Stimulated activated CD4-positive, alpha-beta T cell treated with anti-CD3 and anti-CD28 coated beads, Interleukin-15, amount 100 ng/mL, for 48 hours (primary cell): Measurements from ENCODE around the gene PIGC.

ENCODE experiments used
- DNase-seq, 2 donors: peaks; one replicate each; pipeline ENCODE4 v3.0.0-alpha.2; 2020; ENCODE audit warnings: low read depth in 2 of 2

PIGC gene

DNA sequence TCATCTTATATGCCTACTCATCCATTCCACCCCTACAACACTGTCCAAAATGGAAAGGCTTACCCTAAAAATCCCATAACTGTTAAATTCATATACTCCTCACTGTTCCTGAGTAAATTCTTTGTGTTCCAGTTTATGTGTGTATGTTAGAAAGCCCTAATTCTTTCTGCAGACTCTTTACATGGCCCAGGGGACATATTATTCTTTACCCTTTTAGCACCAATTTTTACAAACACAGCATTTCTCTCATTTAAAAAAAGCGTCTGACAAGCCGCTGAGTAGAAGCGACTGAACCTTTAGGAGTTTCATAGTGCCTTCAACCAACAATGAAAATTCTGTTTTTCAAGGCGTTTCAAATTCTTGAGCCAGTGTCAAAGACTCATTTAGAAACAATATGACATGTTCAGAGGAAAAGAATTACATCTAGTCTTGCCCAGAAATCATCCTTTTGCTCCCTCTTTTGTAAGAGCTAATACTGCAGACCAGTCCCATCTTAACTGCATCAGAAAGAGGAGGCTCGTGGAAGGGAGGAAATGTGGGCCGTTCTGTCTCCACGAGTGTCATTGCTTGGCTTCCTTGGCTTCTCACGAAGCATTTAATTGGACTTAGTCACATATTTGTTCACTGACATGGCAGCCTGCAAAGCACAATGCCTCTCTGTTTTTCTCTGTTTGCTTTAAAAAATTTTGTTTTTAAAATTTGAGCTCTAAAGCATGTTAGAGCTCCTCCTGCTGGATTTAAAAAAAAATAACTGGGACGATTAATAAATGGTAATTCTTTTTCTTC is 44.7 kb downstream of the PIGC start:
- no peak for DNase-seq

DNA sequence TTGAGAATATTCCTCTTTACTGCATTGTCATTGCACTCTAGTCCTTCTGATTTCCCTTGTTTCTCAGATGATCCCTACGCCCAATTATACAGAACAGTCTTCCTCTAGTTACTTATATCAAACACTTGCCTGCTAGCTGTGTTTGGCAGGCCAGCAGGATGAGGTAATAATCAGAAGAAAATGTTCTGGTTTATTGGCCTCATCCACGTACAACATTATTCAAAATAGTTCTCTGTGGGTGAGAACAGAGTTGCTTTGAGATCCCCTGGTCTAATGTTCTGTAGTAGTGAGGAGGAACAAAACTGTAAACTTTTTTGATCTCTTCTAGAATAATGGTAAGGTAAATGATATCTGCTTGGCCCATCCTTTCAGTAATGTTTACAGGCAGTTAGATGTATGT is 45.7 kb downstream of the PIGC start:
- DNase-seq = no peak

- DNase-seq = no peak
These were observed 46.2 kb downstream of the PIGC start for GRCh38 chr1:172397633-172398032.

GRCh38 chr1:172397221-172397620 is 46.6 kb downstream of the PIGC start:
- no peak for DNase-seq

DNA sequence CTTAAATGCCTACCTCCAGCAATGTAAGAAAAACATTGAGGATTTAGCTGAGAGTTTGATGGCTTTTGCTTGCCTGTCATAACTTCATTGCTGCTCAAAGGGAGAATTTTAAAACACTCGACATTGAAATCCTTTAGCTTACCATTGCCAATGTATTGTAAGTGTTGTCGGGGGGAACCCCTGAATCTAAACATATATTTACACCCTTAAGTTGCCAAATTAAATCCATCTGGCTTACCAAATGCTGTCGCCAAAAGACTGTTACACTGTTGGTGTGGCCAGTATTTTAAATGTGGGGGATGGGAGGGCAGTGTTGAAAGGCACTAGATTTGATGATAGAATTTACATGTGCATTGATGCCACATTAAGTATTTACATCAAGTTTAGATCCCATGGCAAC is 48.3 kb downstream of the PIGC start:
- DNase-seq = no peak

DNA sequence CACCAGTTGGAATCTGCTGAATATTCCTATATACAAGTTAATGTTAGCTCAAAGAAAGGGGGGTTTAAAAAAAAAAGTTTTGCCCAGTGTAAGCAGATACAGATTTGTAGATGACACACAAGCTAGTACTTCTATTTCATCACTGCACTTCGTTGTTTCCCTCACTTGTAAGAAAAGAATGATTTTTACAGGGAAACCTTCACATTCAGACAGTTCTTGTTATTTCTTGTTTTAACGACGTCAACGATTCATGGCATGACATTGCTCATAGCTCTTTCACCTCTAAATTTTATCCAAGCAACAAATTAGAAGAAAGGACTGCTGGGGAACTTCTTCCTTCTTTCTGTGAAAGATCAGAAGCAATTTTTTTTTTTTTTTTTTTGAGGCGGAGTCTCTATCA is 49.1 kb downstream of the PIGC start:
- no peak for DNase-seq

- DNase-seq = peak; percentile 58 to 66
These were observed 49.6 kb downstream of the PIGC start for GRCh38 chr1:172394141-172394751.

GRCh38 chr1:172393354-172393753 is 50.5 kb downstream of the PIGC start:
- no peak for DNase-seq

DNA sequence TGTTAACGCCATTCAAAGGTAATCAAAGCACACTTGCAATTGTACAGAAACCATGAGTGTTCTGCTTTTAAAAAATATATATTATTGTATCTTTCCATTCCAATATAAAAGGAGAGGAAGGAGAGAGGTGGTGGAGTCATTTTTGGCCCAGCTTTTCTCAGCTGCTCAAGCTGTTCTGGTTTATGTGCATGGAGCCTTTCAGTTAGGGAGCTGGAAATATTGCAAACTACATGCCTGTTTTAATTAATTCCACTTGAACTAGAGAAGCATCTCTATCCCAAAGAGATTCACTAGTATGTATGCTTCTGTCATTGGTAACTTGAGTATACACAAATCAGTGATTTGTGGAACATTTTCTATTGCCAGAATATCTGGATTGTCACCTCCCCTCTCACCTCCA is 51.9 kb downstream of the PIGC start:
- no peak for DNase-seq
